ENCODE results near the gene PC. TPM values are rescaled to one million over a fixed set of nuclear protein-coding genes. Genes with fewer than 3 reads are reported as not detected.

PC gene
- total and polyA plus RNA-seq, 9 of the 15 experiments (the other 6 are each of a cell fraction or from before 2014, with no cell fraction given): 0.94 to 38.0 (median 8.7) TPM

- no peak for TF ChIP-seq HBP1 (CRISPR knock-in tag; IDR thresholded peaks at IDR 0.05)
- TF ChIP-seq POLR2G (IDR thresholded peaks at IDR 0.05; ENCODE audit: low read depth, low read length): peak; percentile 24; the same call in 1 of the 2 replicates
- TF ChIP-seq ZNF212 (CRISPR knock-in tag; IDR thresholded peaks at IDR 0.05): no peak
- TF ChIP-seq ZNF740 (CRISPR knock-in tag; IDR thresholded peaks at IDR 0.05): no peak
- TF ChIP-seq ZNF740 (tag; IDR thresholded peaks at IDR 0.05): no peak
- no peak for TF ChIP-seq DACH1 (IDR thresholded peaks at IDR 0.05; ENCODE audit: partially characterized antibody)
- TF ChIP-seq ZNF143 (CRISPR knock-in tag; IDR thresholded peaks at IDR 0.05): peak; percentile 79
- no peak for TF ChIP-seq ZNF436 (CRISPR knock-in tag; IDR thresholded peaks at IDR 0.05)
- TF ChIP-seq ZNF224 (CRISPR knock-in tag; IDR thresholded peaks at IDR 0.05): no peak
- TF ChIP-seq MYBL2 (IDR thresholded peaks at IDR 0.05; ENCODE audit: low read depth): no peak
- TF ChIP-seq MYBL2 (CRISPR knock-in tag; IDR thresholded peaks at IDR 0.05; ENCODE audit: borderline replicate concordance): no peak
- no peak for TF ChIP-seq NUFIP1 (IDR thresholded peaks at IDR 0.05; ENCODE audit: partially characterized antibody)
- no peak for TF ChIP-seq CGGBP1 (CRISPR knock-in tag; IDR thresholded peaks at IDR 0.05)
- no peak for TF ChIP-seq MLLT1 (IDR thresholded peaks at IDR 0.05)
- TF ChIP-seq ELK3 (CRISPR knock-in tag; IDR thresholded peaks at IDR 0.05): no peak
- TF ChIP-seq MCM5 (IDR thresholded peaks at IDR 0.05; ENCODE audit: low read depth): no peak
- no peak for TF ChIP-seq PRMT5 (CRISPR knock-in tag; IDR thresholded peaks at IDR 0.05)
- no peak for TF ChIP-seq KDM1A (IDR thresholded peaks at IDR 0.05)
- TF ChIP-seq MTA3 (IDR thresholded peaks at IDR 0.05; ENCODE audit: borderline replicate concordance): no peak
- no peak for TF ChIP-seq ARHGAP35 (IDR thresholded peaks at IDR 0.05; ENCODE audit: partially characterized antibody)
- TF ChIP-seq SP2 (IDR thresholded peaks at IDR 0.05; ENCODE audit: extremely low read depth, low read depth, low read length, poor library complexity, severe bottlenecking): no peak
- TF ChIP-seq SRSF9 (IDR thresholded peaks at IDR 0.05; ENCODE audit: borderline replicate concordance, low read depth, low read length): no peak
These were observed 106.3 kb downstream of the PC start (continued) for GRCh38 chr11:66851698-66852465.
